Esophagus squamous epithelium (tissue), 5 donors: ENCODE results near the gene KICS2. TPM values are rescaled to one million over a fixed set of nuclear protein-coding genes. Genes with fewer than 3 reads are reported as not detected.
"Not testable (repeated sequence)": the region's sequence is repeated elsewhere in the genome, so short reads cannot be mapped to it uniquely, and the experiment has no call there.

Experiments used
- DNase-seq: peaks from one replicate; lab custom pipeline; 2025; lab: John Stamatoyannopoulos, UW
- H3K27ac ChIP-seq, 4 donors: fragments of 200-600 bp; sonication (generic); one replicate each; pipeline ENCODE4 v1.5.1; 2016 to 2019; ENCODE audit warnings: mild to moderate bottlenecking in 1 of 4
- H3K27me3 ChIP-seq, 4 donors: fragments of 200-600 bp; sonication (generic); 1 replicate in 3 of 4; 2 replicates in 1 of 4; pipeline versions ENCODE4 v1.5.1 to v1.6.0; 2017 to 2021; ENCODE audit warnings: antibody characterized with exemption in 1 of 4
- H3K36me3 ChIP-seq, 3 donors: fragments of 200-600 bp; sonication (generic); one replicate each; pipeline ENCODE4 v1.5.1; 2016 to 2019
- H3K4me1 ChIP-seq, 3 donors: fragments of 200-600 bp; sonication (generic); one replicate each; pipeline ENCODE4 v1.5.1; 2017 to 2019
- H3K4me3 ChIP-seq, 4 donors: fragments of 200-600 bp; sonication (generic); 1 replicate in 3 of 4; 2 replicates in 1 of 4; pipeline ENCODE4 v1.5.1; 2016 to 2019; ENCODE audit warnings: mild to moderate bottlenecking in 2 of 4, moderate library complexity in 1 of 4
- H3K9me3 ChIP-seq, 3 donors: fragments of 200-600 bp; sonication (generic); one replicate each; pipeline ENCODE4 v1.5.1; 2016 to 2019
- POLR2A ChIP-seq, 4 donors: fragments of 450-650 bp; IDR thresholded peaks; one replicate each; pipeline ENCODE4 v1.6.1; 2017; ENCODE audit warnings: antibody characterized with exemption in 4 of 4, mild to moderate bottlenecking in 4 of 4, moderate library complexity in 3 of 4
- WGBS, 2 donors: methylation state at CpG; one replicate each; pipeline ENCODE4 v1.1.5; 2018; 5-methylcytosine and 5-hydroxymethylcytosine counted together
- intact Hi-C: fragments of 100-400 bp; cut with DNase I; formaldehyde crosslinking; loops from one replicate; pipeline ENCODE4 v1.15.0; 2022
- total RNA-seq, 4 donors: library from RNA; depleted of rRNA; stranded (reverse); fragments of >200 nt; gene quantifications; one replicate each; pipeline ENCODE4 v1.1.0, GENCODE V29; 2016
- TF ChIP-seq, protein P1 (sequence below), 6 experiments: fragments of 450-650 bp in 4 of 6; fragments of 200-600 bp in 2 of 6; sonication (generic) in 2 of 6; IDR thresholded peaks; one replicate each; pipeline ENCODE4 v1.5.1; 2016 to 2019; ENCODE audit warnings: antibody characterized with exemption in 6 of 6, mild to moderate bottlenecking in 4 of 6, moderate library complexity in 4 of 6
- donor health status: DM: yes; HTN: yes; CAD: no.

The KICS2 gene
- total RNA-seq, 4 donors from 2014 or later, result 6.2 to 15.8 (median 9.8) TPM

DNA sequence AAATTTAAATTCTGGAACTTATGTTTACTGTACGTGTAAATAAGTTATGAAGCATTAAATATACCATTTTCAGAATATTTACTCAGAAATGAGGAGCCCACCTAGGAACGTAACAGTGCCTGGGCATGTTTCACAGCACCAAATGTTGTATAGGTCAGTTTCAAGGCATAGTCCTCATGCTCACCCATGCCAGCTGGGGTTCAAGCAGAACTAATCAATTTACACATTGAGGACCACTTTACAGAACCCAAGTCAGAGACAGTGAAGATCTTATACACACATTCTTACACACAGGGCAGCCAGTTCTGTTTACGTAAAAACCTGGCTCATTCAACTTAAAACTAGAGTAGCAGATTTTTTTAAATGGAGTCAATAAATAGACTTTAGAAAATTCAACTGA, 2.0 kb downstream of the KICS2 start:
- 93 to 99% methylated on average over 3 of the region's 3 CpGs for WGBS, 2 donors
- Histone ChIP-seq H3K27me3 (no peaks in the 10 kb centered on the region), H3K4me3 (no peak overlapping the region), H3K4me1 (peaks cover 0 to 28% (median 3%) of the 10 kb centered on the region in 3 donors), H3K27ac (no peak overlapping the region), H3K9me3 (no peaks in the 10 kb centered on the region), H3K36me3 (peaks cover 0 to 7% (median 0%) of the 10 kb centered on the region in 3 donors)
- no peak for TF ChIP-seq POLR2A (IDR thresholded peaks at IDR 0.05)
- TF ChIP-seq, protein P1, sequence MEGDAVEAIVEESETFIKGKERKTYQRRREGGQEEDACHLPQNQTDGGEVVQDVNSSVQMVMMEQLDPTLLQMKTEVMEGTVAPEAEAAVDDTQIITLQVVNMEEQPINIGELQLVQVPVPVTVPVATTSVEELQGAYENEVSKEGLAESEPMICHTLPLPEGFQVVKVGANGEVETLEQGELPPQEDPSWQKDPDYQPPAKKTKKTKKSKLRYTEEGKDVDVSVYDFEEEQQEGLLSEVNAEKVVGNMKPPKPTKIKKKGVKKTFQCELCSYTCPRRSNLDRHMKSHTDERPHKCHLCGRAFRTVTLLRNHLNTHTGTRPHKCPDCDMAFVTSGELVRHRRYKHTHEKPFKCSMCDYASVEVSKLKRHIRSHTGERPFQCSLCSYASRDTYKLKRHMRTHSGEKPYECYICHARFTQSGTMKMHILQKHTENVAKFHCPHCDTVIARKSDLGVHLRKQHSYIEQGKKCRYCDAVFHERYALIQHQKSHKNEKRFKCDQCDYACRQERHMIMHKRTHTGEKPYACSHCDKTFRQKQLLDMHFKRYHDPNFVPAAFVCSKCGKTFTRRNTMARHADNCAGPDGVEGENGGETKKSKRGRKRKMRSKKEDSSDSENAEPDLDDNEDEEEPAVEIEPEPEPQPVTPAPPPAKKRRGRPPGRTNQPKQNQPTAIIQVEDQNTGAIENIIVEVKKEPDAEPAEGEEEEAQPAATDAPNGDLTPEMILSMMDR (IDR thresholded peaks at IDR 0.05), result no peak
- no peak for DNase-seq
- intact Hi-C loops, result no loop called here

DNA sequence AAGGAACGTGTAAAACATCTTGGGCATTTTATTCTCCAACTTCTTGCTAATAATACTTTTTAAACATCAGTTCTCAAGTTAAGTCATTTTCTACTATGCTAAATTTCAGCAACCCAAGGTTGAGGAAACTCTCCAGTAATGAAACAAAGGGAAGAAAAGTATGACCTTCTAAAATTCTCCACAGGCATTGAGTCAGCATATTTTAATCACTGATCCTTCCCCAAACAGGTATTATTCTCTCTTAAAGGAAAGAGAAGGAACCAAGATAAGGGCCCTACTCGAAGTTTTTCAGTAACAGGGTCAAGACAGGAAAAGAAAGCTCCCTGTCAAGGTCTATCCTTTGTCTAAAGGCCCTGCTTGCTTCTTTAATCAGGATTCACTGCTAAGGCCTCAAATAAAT, 3.0 kb downstream of the KICS2 start:
- peaks cover 0 to 28% (median 3%) of the 10 kb centered on the region in 3 donors for H3K4me1 ChIP-seq
- 36 to 39% methylated on average over 2 of the region's 2 CpGs for WGBS, 2 donors
- TF ChIP-seq POLR2A (IDR thresholded peaks at IDR 0.05), result no peak
- TF ChIP-seq, protein P1 (IDR thresholded peaks at IDR 0.05), result no peak
- H3K27ac ChIP-seq, result no peak overlapping the region
- intact Hi-C loops, result no loop called here
- H3K36me3 ChIP-seq, result peaks cover 0 to 16% (median 0%) of the 10 kb centered on the region in 3 donors
- no peak for DNase-seq
- no peaks in the 10 kb centered on the region for H3K9me3 ChIP-seq
- no peak overlapping the region for H3K4me3 ChIP-seq
- H3K27me3 ChIP-seq, result no peaks in the 10 kb centered on the region

DNA sequence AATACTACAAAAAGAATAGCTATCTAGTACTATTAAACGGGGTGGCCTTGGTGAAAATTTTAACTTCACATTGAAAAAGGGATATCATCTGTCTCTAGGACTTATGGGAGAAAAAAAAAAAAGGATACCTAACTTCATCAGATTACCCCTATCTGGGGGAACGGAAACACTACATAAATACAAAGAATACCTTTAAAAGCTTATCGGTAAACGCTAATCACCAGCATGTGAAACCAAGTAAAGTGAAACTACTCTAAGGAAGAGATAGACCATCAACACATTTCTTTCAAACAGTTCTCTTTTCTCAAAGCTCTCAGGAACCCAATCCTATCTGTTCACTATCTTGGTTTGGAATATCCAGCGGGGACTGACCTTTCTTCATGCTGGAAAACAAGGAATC, 3.5 kb downstream of the KICS2 start:
- intact Hi-C loops, result no loop called here
- Histone ChIP-seq H3K27ac (no peak overlapping the region), H3K27me3 (no peaks in the 10 kb centered on the region), H3K4me1 (peaks cover 0 to 28% (median 3%) of the 10 kb centered on the region in 3 donors), H3K36me3 (peaks cover 0 to 22% (median 0%) of the 10 kb centered on the region in 3 donors), H3K4me3 (no peak overlapping the region), H3K9me3 (no peaks in the 10 kb centered on the region)
- 75 to 88% methylated on average over 5 of the region's 5 CpGs for WGBS, 2 donors
- DNase-seq, result no peak
- TF ChIP-seq POLR2A (IDR thresholded peaks at IDR 0.05), result no peak
- TF ChIP-seq, protein P1 (IDR thresholded peaks at IDR 0.05), result no peak

DNA sequence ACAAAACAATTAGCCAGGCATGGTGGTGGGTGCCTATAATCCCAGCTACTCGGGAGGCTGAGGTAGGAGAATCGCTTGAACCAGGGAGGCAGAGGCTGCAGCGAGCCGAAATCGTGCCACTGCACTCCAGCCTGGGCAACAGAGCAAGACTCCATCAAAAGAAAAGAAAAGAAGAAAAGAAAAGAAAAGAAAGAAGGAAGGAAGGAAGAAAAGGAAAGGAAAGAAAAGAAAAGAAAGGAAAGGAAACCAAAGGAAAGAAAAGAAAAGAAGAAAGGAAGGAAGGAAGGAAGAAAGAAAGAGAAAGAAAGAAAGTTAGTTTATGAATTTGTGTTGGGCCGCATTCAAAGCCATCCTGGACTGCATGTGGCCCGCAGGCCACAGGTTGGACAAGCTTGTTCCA, 4.5 kb downstream of the KICS2 start:
- WGBS, 2 donors, result 85 to 94% methylated on average over 2 to 7 of the region's 7 CpGs
- H3K27ac ChIP-seq, H3K27me3 ChIP-seq, H3K4me3 ChIP-seq, intact Hi-C loops, H3K9me3 ChIP-seq, DNase-seq: not testable (repeated sequence)
- peaks cover 0 to 26% (median 3%) of the 10 kb centered on the region in 3 donors for H3K4me1 ChIP-seq
- peaks cover 0 to 31% (median 0%) of the 10 kb centered on the region in 3 donors for H3K36me3 ChIP-seq

DNA sequence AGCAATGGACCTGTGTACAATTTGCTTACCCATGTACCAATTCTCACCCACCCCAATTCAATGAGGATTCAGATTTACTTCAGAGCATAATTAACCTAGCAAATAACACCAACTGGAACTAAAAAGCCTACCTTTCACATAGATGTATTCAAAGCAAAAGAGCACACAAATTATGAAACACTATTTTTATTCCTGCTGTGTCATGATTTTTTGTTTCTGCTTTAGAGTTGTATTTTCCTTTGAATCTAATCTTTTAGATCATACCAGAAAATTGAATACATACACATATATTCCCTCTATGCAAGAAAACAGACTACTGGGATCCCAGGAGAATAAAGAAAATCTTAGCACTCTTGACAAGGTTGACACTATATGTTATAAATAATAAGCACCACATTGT, 5.9 kb downstream of the KICS2 start:
- peaks cover 0 to 20% (median 3%) of the 10 kb centered on the region in 3 donors for H3K4me1 ChIP-seq
- TF ChIP-seq, protein P1 (IDR thresholded peaks at IDR 0.05), result no peak
- no peak for TF ChIP-seq POLR2A (IDR thresholded peaks at IDR 0.05)

More for the DNA sequence above, 5.9 kb downstream of the KICS2 start:
- intact Hi-C loops, result no loop called here
- H3K27ac ChIP-seq, result no peak overlapping the region
- DNase-seq, result no peak
- peaks cover 0 to 43% (median 0%) of the 10 kb centered on the region in 3 donors for H3K36me3 ChIP-seq
- no peaks in the 10 kb centered on the region for H3K9me3 ChIP-seq
- no peaks in the 10 kb centered on the region for H3K27me3 ChIP-seq
- H3K4me3 ChIP-seq, result no peak overlapping the region
